ENCODE results near the gene GAREM1. TPM values are rescaled to one million over a fixed set of nuclear protein-coding genes. Genes with fewer than 3 reads are reported as not detected.
A peak's percentile ranks its signal among the peaks of the same experiment; 100 is the strongest.

Gene GAREM1
- total RNA-seq, 2 donors from 2014 or later, result 12.0 to 15.4 TPM

GRCh38 chr18:32324181-32324580 is 146.5 kb downstream of the GAREM1 start:
- no peak for DNase-seq (ENCODE audit: low spot score)
- no peak overlapping the region for H3K27ac ChIP-seq

GRCh38 chr18:32321826-32322225 is 148.9 kb downstream of the GAREM1 start:
- no peak for ATAC-seq (ENCODE audit: insufficient number of reproducible peaks, low FRiP score, low read depth)
- H3K4me1 ChIP-seq (ENCODE audit: control insufficient read depth in 1 of 2, low read depth in 2 of 2), result peaks cover 4 to 28% of the 10 kb centered on the region in 2 donors
- no peaks in the 10 kb centered on the region for H3K9me3 ChIP-seq
- TF ChIP-seq CTCF (IDR thresholded peaks at IDR 0.05), result no peak
- H3K4me3 ChIP-seq, result no peak overlapping the region
- no peaks in the 10 kb centered on the region for H3K27me3 ChIP-seq (replicated peaks; ENCODE audit: insufficient read depth)
- no peak for DNase-seq (ENCODE audit: low spot score)
- H3K27ac ChIP-seq, result no peak overlapping the region
- no peaks in the 10 kb centered on the region for H3K36me3 ChIP-seq

More at GRCh38 chr18:32324181-32324580, 146.5 kb downstream of the GAREM1 start:
- H3K36me3 ChIP-seq, result no peaks in the 10 kb centered on the region
- H3K4me1 ChIP-seq (ENCODE audit: control insufficient read depth in 1 of 2, low read depth in 2 of 2), result peaks cover 5 to 19% of the 10 kb centered on the region in 2 donors
- no peak for ATAC-seq (ENCODE audit: insufficient number of reproducible peaks, low FRiP score, low read depth)
- no peak overlapping the region for H3K4me3 ChIP-seq
- TF ChIP-seq CTCF (IDR thresholded peaks at IDR 0.05), result no peak
- H3K9me3 ChIP-seq, result no peaks in the 10 kb centered on the region
- H3K27me3 ChIP-seq (replicated peaks; ENCODE audit: insufficient read depth), result no peaks in the 10 kb centered on the region

GRCh38 chr18:32319084-32319483 is 151.6 kb downstream of the GAREM1 start:
- no peaks in the 10 kb centered on the region for H3K36me3 ChIP-seq
- H3K4me1 ChIP-seq (ENCODE audit: control insufficient read depth in 1 of 2, low read depth in 2 of 2), result peaks cover 0 to 26% of the 10 kb centered on the region in 2 donors
- no peak overlapping the region for H3K27ac ChIP-seq
- no peaks in the 10 kb centered on the region for H3K9me3 ChIP-seq
- TF ChIP-seq CTCF (IDR thresholded peaks at IDR 0.05), result no peak
- DNase-seq (ENCODE audit: low spot score), result no peak
- H3K27me3 ChIP-seq (replicated peaks; ENCODE audit: insufficient read depth), result no peaks in the 10 kb centered on the region
- no peak for ATAC-seq (ENCODE audit: insufficient number of reproducible peaks, low FRiP score, low read depth)
- H3K4me3 ChIP-seq, result no peak overlapping the region

GRCh38 chr18:32318581-32318980 is 152.1 kb downstream of the GAREM1 start:
- Histone ChIP-seq H3K27me3 (replicated peaks; ENCODE audit: insufficient read depth) (no peaks in the 10 kb centered on the region), H3K4me3 (no peak overlapping the region), H3K27ac (no peak overlapping the region), H3K4me1 (ENCODE audit: control insufficient read depth in 1 of 2, low read depth in 2 of 2) (peaks cover 0 to 26% of the 10 kb centered on the region in 2 donors), H3K36me3 (no peaks in the 10 kb centered on the region), H3K9me3 (no peaks in the 10 kb centered on the region)
- ATAC-seq (ENCODE audit: insufficient number of reproducible peaks, low FRiP score, low read depth) (no peak), DNase-seq (ENCODE audit: low spot score) (no peak)
- TF ChIP-seq CTCF (IDR thresholded peaks at IDR 0.05), result no peak

- no peaks in the 10 kb centered on the region for H3K36me3 ChIP-seq
- H3K27me3 ChIP-seq (replicated peaks; ENCODE audit: insufficient read depth), result no peaks in the 10 kb centered on the region
- no peak for TF ChIP-seq CTCF (IDR thresholded peaks at IDR 0.05)
- H3K9me3 ChIP-seq, result no peaks in the 10 kb centered on the region
- DNase-seq (ENCODE audit: low spot score) (no peak), ATAC-seq (ENCODE audit: insufficient number of reproducible peaks, low FRiP score, low read depth) (no peak)
- peak overlapping the region; percentile 8 to 41 for H3K27ac ChIP-seq
- peak overlapping the region; percentile 18 for H3K4me3 ChIP-seq
- H3K4me1 ChIP-seq (ENCODE audit: control insufficient read depth in 1 of 2, low read depth in 2 of 2), result peaks cover 0 to 26% of the 10 kb centered on the region in 2 donors
These were observed 153.0 kb downstream of the GAREM1 start for GRCh38 chr18:32317651-32318050.
